ENCODE data around the gene RBM15. TPM values are rescaled to one million over a fixed set of nuclear protein-coding genes. Genes with fewer than 3 reads are reported as not detected.

Gene RBM15
- total RNA-seq, 4 donors from 2014 or later = 27.8 to 44.9 (median 30.2) TPM

DNA sequence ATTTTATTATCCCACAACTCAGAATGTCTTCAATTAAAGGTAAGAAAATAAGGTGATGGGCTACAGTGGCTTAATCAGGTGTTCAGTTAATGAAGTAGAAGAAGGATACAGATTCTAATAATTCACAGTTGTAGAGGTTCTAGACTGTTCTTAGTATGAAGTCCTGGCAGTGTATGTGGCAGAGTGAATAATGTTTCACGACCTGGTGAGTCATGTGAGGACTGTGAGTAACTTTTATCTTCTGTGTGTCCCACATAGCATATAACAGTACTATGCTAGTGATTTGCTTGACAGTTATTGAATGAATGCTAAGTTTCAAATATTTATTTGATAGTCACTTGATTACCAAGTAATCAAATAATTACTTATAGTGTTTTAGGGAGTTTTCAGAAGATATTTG is 31.6 kb downstream of the RBM15 start:
- peak; percentile 100 for ATAC-seq
- peak in 1 of 2 donors; percentile 8 for DNase-seq
- in situ Hi-C loops (cut with MboI; ENCODE audit: low sequenced_read_pairs in 4 of 4) (no loop called here), intact Hi-C loops (cut with DNase I; ENCODE audit: low total_unique reads) (no loop called here)
- H3K9me3 ChIP-seq = no peaks in the 10 kb centered on the region
- no peaks in the 10 kb centered on the region for H3K27me3 ChIP-seq
- TF ChIP-seq, protein P1, sequence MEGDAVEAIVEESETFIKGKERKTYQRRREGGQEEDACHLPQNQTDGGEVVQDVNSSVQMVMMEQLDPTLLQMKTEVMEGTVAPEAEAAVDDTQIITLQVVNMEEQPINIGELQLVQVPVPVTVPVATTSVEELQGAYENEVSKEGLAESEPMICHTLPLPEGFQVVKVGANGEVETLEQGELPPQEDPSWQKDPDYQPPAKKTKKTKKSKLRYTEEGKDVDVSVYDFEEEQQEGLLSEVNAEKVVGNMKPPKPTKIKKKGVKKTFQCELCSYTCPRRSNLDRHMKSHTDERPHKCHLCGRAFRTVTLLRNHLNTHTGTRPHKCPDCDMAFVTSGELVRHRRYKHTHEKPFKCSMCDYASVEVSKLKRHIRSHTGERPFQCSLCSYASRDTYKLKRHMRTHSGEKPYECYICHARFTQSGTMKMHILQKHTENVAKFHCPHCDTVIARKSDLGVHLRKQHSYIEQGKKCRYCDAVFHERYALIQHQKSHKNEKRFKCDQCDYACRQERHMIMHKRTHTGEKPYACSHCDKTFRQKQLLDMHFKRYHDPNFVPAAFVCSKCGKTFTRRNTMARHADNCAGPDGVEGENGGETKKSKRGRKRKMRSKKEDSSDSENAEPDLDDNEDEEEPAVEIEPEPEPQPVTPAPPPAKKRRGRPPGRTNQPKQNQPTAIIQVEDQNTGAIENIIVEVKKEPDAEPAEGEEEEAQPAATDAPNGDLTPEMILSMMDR (IDR thresholded peaks at IDR 0.05 in 4 of 5, conservative IDR thresholded peaks at IDR 0.05 in 1 of 5) = no peak
- H3K27ac ChIP-seq = peak overlapping the region; percentile 32 to 58 (median 54)
- H3K4me3 ChIP-seq = no peak overlapping the region
- peaks cover 10 to 16% of the 10 kb centered on the region in 2 donors for H3K4me1 ChIP-seq
- H3K36me3 ChIP-seq = peaks cover 0 to 25% of the 10 kb centered on the region in 2 donors

DNA sequence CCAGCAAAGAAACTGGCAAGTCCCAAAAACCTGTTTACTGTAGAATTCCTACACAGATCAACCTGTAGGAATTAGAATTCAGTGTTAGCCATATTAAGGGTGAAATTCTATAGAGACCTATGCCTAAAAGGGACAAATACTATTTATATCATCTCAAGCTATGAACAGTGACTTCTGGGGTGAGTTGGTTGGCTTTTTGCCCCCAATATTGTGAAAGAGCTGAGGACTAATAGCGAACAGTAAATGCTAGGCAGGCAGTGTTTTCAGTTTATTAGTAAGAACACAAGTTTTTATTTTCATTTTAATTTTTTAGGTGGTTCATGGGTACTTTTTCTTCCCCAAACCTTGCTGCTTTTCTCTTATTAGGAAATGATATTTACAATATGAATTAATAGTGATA is 36.3 kb downstream of the RBM15 start:
- intact Hi-C loops (cut with DNase I; ENCODE audit: low total_unique reads) = no loop called here
- Histone ChIP-seq H3K27ac (no peak overlapping the region), H3K27me3 (no peaks in the 10 kb centered on the region), H3K9me3 (no peaks in the 10 kb centered on the region), H3K36me3 (peaks cover 0 to 64% of the 10 kb centered on the region in 2 donors), H3K4me1 (peaks cover 8 to 14% of the 10 kb centered on the region in 2 donors), H3K4me3 (no peak overlapping the region)
- no peak for TF ChIP-seq POLR2A (IDR thresholded peaks at IDR 0.05)
- TF ChIP-seq, protein P1 (IDR thresholded peaks at IDR 0.05 in 4 of 5, conservative IDR thresholded peaks at IDR 0.05 in 1 of 5) = no peak
- no peak for DNase-seq
- no peak for ATAC-seq
- in situ Hi-C loops (cut with MboI; ENCODE audit: low sequenced_read_pairs in 4 of 4) = no loop called here

DNA sequence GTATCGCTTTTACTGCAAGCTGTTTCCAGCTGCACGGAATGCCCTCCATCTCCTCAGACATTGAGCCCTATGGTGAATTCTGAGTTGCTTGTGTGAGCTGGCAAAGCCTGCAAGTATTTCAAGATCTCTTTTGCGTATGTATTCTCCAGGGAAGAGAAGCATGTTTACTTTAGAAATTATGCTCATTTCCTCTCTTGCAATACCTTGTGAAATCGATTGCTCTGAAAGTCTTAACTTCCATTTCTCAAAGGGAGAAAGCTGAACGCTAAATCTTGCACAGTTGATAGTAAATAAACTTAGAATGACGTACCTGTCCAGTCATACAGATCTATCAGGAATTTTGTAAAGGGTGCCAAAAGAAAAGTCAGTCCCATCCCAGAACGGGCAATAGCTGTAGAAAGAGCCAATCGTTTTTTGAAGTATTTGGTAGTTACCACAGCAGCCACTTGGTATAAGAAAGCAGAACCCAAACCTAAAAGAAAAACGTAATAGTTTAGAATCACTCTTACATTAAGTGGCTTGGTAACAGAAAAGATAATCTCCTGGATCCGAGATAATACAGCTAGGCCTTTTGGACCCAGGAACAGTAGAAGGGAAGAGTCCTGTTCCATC is 41.6 kb downstream of the RBM15 start:
- no peak for TF ChIP-seq POLR2A (IDR thresholded peaks at IDR 0.05)
- TF ChIP-seq, protein P1 (IDR thresholded peaks at IDR 0.05 in 4 of 5, conservative IDR thresholded peaks at IDR 0.05 in 1 of 5) = no peak
- Histone ChIP-seq H3K4me1 (no peaks in the 10 kb centered on the region), H3K27me3 (no peaks in the 10 kb centered on the region), H3K4me3 (no peak overlapping the region), H3K27ac (peak overlapping the region; percentile 14 to 42 (median 33)), H3K9me3 (no peaks in the 10 kb centered on the region), H3K36me3 (peaks cover 0 to 47% of the 10 kb centered on the region in 2 donors)
- DNase-seq (no peak), ATAC-seq (peak in 1 of 2 donors; percentile 49)
- in situ Hi-C loops (cut with MboI; ENCODE audit: low sequenced_read_pairs in 4 of 4) = no loop called here
- intact Hi-C loops (cut with DNase I; ENCODE audit: low total_unique reads) = no loop called here

- Histone ChIP-seq H3K27me3 (no peaks in the 10 kb centered on the region), H3K36me3 (peaks cover 0 to 28% of the 10 kb centered on the region in 2 donors), H3K4me3 (no peak overlapping the region), H3K27ac (peak overlapping the region in 3 of 4 donors; percentile 10 to 42 (median 19)), H3K9me3 (no peaks in the 10 kb centered on the region), H3K4me1 (no peaks in the 10 kb centered on the region)
- ATAC-seq = no peak
- TF ChIP-seq POLR2A (IDR thresholded peaks at IDR 0.05) = no peak
- TF ChIP-seq, protein P1 (IDR thresholded peaks at IDR 0.05 in 4 of 5, conservative IDR thresholded peaks at IDR 0.05 in 1 of 5) = no peak
- in situ Hi-C loops (cut with MboI; ENCODE audit: low sequenced_read_pairs in 4 of 4) (no loop called here), intact Hi-C loops (cut with DNase I; ENCODE audit: low total_unique reads) (no loop called here)
- no peak for DNase-seq
Observed at GRCh38 chr1:110383251-110383990, 44.2 kb downstream of the RBM15 start.

Data from gastrocnemius medialis (tissue), 4 donors.